ENCODE measurements around the gene PSMF1.

GRCh38 chr20:1105599-1106194 lies 12.7 kb upstream of the PSMF1 start:
- TF ChIP-seq, protein P1, sequence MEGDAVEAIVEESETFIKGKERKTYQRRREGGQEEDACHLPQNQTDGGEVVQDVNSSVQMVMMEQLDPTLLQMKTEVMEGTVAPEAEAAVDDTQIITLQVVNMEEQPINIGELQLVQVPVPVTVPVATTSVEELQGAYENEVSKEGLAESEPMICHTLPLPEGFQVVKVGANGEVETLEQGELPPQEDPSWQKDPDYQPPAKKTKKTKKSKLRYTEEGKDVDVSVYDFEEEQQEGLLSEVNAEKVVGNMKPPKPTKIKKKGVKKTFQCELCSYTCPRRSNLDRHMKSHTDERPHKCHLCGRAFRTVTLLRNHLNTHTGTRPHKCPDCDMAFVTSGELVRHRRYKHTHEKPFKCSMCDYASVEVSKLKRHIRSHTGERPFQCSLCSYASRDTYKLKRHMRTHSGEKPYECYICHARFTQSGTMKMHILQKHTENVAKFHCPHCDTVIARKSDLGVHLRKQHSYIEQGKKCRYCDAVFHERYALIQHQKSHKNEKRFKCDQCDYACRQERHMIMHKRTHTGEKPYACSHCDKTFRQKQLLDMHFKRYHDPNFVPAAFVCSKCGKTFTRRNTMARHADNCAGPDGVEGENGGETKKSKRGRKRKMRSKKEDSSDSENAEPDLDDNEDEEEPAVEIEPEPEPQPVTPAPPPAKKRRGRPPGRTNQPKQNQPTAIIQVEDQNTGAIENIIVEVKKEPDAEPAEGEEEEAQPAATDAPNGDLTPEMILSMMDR (IDR thresholded peaks at IDR 0.05), result no peak
- no peak for TF ChIP-seq POLR2A (IDR thresholded peaks at IDR 0.05)

Data from Peyer's patch (tissue), 4 donors.